Activated CD8-positive, alpha-beta memory T cell treated with anti-CD3 and anti-CD28 coated beads for 36 hours (primary cell): ENCODE measurements around the gene ANGPT4. TPM values are rescaled to one million over a fixed set of nuclear protein-coding genes. Genes with fewer than 3 reads are reported as not detected.

ENCODE experiments used
- CTCF ChIA-PET: fragments of 350-600 bp; sonication (Branson Sonifier 250); formaldehyde crosslinking; loops from one replicate; lab custom pipeline; 2021; ENCODE audit warnings: antibody characterized with exemption; lab: Charles Lee
- POLR2A ChIA-PET: fragments of 350-600 bp; sonication (Branson Sonifier 250); formaldehyde crosslinking; loops from one replicate; lab custom pipeline; 2021; ENCODE audit warnings: antibody characterized with exemption; lab: Charles Lee
- total RNA-seq, 2 experiments: library from RNA; stranded (reverse); gene quantifications; one replicate each; pipeline ENCODE4 v1.2.3, GENCODE V29; 2021

ANGPT4 gene
- total RNA-seq, 2 experiments from 2014 or later: not detected

DNA sequence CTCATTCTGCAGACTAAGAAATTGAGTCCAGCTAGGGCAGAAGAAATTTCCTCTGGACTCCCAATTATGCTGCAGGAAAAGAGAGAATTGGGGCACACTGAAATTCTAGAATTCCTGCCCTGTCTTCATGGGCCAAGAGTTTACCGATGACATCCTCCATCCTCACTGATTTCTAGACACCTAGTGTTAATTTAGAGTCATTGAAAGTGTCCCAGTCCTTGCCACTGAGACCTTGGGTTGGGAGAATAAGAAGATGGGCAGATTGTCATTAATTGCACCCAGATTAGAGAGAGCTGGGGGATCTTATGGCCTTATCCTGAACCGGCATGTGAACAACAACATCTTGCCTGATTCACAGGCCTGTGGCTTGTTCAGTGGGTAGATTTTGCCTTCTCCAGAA lies 29.0 kb downstream of the ANGPT4 start:
- ChIA-PET POLR2A (no interaction called here), CTCF (no interaction called here)

DNA sequence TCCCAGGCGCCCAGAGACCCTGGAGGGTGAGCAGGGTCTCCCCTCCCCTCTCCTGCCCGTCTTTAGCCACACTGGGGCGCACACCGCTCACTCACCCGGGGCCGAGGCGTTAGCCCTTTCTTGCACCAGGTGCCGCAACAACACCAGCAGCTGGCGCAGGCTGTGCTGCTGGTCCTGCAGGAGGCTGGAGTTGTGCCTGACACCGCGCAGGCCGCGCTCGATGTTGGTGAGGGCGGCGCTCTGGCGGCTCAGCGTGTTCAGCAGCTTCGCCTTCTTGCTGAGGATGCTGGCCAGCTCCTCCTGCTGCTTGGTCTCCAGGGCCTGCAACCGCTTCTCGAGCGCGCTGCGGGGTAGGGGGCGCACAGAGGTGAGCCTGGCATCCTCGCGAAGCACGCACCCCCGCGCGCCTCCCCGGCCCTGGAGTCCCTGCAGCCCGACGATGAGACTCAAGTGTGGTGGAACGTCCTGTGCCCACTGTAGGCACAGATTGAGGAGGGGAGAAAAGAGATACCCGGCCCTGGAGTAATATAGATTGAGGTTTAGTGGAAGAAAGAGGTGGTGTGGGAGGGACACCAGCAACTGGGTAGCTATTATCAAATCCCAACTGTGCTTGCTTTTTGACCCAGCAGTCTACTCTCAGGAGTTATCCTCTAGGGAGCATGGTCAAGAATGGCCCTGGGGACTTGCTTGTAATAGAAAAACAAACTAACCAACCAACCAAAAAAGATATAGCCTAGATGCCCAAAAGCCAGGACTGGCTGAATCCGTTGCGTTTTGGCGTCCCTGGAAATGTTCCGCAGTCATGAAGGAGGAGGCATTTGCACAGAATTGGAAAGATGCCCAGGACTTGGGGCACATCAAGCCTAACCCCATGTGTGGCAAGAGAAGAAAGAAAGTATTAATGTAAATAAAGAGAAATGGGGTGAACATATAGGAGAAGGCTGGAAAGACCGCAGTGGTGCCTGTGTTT lies 30.9 kb downstream of the ANGPT4 start:
- ChIA-PET CTCF (no interaction called here), POLR2A (interaction anchor here (0.7 kb wide), 1 partner anchor 544 kb away, joined by 4 read pairs; no protein-coding TSS in a partner anchor)

DNA sequence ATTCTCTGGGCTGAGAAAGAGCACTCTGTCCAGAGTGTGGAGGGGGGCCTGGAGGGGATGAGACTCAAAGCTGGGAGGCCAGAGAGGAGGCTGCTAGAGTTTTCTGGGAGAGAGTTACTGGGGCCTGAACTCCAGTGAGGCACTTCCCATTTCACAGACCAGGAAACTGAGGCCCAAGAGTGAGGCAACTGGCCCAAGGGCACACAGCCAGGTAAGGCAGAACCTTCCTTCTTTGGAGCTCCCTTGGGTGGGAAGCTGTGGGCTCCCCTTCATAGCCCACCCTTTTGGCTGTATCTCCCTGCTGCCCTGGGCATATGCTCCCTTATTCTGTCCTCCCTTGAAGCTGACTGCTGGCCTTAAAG lies 34.4 kb downstream of the ANGPT4 start:
- ChIA-PET CTCF (no interaction called here), POLR2A (no interaction called here)

DNA sequence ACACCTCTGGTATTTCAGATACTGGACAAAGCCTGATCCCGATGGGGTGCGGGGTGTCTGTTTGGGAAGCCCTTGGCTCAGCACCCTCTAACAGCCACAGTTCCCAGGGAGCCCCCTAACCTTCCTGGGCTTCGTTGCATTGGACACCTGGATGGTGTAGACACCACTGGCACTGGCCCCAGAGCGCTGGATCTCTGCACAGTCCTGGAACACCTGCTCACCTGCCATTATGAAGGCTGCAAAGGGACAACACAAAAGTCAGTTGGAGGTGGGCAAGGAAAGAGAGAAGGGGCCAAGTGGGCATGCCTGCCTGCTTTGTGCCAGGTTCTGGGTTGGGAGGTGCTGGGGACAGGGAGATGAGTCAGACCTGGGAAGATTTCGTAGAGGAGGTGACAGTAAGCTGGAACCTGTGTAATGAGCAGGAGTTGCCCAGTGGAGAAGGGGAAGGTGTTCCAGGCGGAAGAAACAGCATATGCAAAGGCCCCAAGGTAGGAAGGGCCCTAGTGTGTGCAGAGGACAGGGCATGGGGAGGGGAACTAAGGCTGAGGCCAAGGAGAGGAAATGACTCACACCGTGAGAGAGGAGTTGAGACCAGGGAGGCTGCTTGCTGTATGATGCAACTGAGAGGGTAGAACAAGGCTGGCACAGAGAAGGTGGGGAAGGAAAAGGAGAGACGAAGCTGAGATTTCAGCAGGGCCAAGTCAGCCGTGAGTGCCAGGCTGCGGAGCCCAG lies 34.9 kb downstream of the ANGPT4 start:
- ChIA-PET CTCF (no interaction called here), POLR2A (no interaction called here)

GRCh38 chr20:879626-880025 lies 36.5 kb downstream of the ANGPT4 start:
- CTCF ChIA-PET: interaction anchor here (1.7 kb wide), 1 partner anchor 77 kb away, joined by 4 read pairs; no protein-coding TSS in a partner anchor

GRCh38 chr20:878511-879307 lies 37.4 kb downstream of the ANGPT4 start:
- CTCF ChIA-PET: interaction anchor here (1.7 kb wide), 1 partner anchor 78 kb away, joined by 4 read pairs; no protein-coding TSS in a partner anchor

More at GRCh38 chr20:879626-880025, 36.5 kb downstream of the ANGPT4 start:
- POLR2A ChIA-PET: no interaction called here

DNA sequence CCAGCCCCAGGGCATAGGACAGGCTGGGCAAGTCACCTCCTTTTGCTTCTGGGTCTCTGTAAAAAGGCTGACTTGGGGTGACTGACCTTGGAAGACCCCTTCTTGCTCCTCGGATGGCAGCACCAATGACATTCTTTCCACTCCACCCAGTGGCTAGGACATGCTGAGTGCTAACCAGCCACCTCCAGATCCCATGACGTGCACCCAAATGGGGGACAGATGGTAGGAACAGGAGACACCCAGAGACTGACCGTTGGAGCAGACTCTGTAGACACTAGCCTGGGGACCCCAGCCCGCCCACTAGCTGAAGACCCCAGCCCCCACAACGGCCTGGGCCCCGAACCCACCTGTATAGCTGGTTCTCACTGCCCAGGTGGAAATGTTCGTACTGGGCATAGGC lies 38.3 kb downstream of the ANGPT4 start:
- POLR2A ChIA-PET: no interaction called here
- CTCF ChIA-PET: interaction anchor here (1.0 kb wide), 1 partner anchor 60 kb away, joined by 4 read pairs; no protein-coding TSS in a partner anchor

More at GRCh38 chr20:878511-879307, 37.4 kb downstream of the ANGPT4 start:
- POLR2A ChIA-PET: no interaction called here

GRCh38 chr20:875115-875514 lies 41.0 kb downstream of the ANGPT4 start:
- CTCF ChIA-PET: interaction anchor here (0.8 kb wide), 1 partner anchor 82 kb away, joined by 3 read pairs; no protein-coding TSS in a partner anchor
- POLR2A ChIA-PET: no interaction called here

GRCh38 chr20:873875-874607 lies 42.1 kb downstream of the ANGPT4 start:
- POLR2A ChIA-PET: no interaction called here
- CTCF ChIA-PET: interaction anchor here (1.1 kb wide), 1 partner anchor 56 kb away, joined by 3 read pairs; no protein-coding TSS in a partner anchor

GRCh38 chr20:872855-873520 lies 43.1 kb downstream of the ANGPT4 start:
- ChIA-PET CTCF (interaction anchor here (1.1 kb wide), 1 partner anchor 55 kb away, joined by 3 read pairs; no protein-coding TSS in a partner anchor), POLR2A (no interaction called here)

GRCh38 chr20:871948-872347 lies 44.2 kb downstream of the ANGPT4 start:
- POLR2A ChIA-PET: no interaction called here
- CTCF ChIA-PET: interaction anchor here (1.3 kb wide), 1 partner anchor 53 kb away, joined by 3 read pairs; no protein-coding TSS in a partner anchor

- POLR2A ChIA-PET: no interaction called here
These were observed 44.7 kb downstream of the ANGPT4 start for GRCh38 chr20:871436-871835.

GRCh38 chr20:870758-871157 lies 45.4 kb downstream of the ANGPT4 start:
- ChIA-PET CTCF (interaction anchor here (1.3 kb wide), 1 partner anchor 52 kb away, joined by 3 read pairs; no protein-coding TSS in a partner anchor), POLR2A (no interaction called here)

More at GRCh38 chr20:871436-871835, 44.7 kb downstream of the ANGPT4 start:
- CTCF ChIA-PET: interaction anchor here (1.3 kb wide), 1 partner anchor 53 kb away, joined by 3 read pairs; no protein-coding TSS in a partner anchor

GRCh38 chr20:869606-870005 lies 46.5 kb downstream of the ANGPT4 start:
- ChIA-PET POLR2A (no interaction called here), CTCF (no interaction called here)

DNA sequence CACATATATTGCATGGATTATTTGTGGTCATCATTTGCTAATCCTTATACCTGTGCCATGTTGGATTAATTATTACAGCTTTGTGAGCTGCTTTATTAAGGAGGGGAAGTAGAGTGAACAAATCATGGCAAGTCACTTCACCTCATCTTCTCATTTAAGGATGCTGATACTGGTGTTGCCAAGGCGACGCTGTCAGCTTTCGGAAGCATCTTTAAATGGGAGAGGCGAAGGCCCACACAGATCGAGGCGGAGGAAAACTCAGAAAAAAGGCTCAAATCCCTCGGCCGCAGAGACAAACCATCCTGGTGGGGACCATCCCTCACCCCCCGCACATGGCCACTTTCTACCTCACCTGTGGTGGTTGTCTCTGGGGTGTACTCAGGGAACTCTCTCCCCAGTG lies 47.9 kb downstream of the ANGPT4 start:
- POLR2A ChIA-PET: no interaction called here

GRCh38 chr20:865440-865839 lies 50.7 kb downstream of the ANGPT4 start:
- ChIA-PET POLR2A (no interaction called here), CTCF (no interaction called here)

More for the DNA sequence above, 47.9 kb downstream of the ANGPT4 start:
- CTCF ChIA-PET: no interaction called here

DNA sequence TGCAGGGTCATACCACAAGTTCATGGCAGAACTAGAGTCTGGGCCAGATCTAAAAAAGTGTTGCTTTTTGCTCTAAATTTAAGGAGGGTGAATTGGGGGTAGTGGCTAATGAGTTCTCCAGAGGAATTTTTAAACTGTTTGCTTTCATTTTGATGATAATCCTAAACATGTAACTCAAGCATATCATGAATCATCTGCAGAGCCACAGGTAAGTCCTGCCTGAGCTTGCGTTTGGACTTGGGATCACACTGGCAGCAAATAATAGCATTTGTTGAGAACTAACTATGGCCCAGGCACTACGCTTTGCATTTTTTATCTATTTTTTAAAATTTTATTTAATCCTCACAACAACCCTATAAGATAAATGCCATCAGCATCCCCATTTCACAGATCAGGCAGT lies 55.2 kb downstream of the ANGPT4 start:
- POLR2A ChIA-PET: no interaction called here
- CTCF ChIA-PET: no interaction called here
